ENCODE measurements around the gene NXF1.
"Not testable (repeated sequence)": the region's sequence is repeated elsewhere in the genome, so short reads cannot be mapped to it uniquely, and the experiment has no call there.

The NXF1 gene

GRCh38 chr11:62752994-62753735 lies 52.1 kb downstream of the NXF1 start:
- no peak for DNase-seq (ENCODE audit: low read depth)
- peak overlapping the region; percentile 61 for H3K4me3 ChIP-seq (ENCODE audit: low read depth, low read length)
- no peak for TF ChIP-seq CTCF (IDR thresholded peaks at IDR 0.05; ENCODE audit: insufficient read depth, low read depth, low read length, missing control alignments)

- H3K4me3 ChIP-seq (ENCODE audit: low read depth, low read length): no peak overlapping the region
- no peak for TF ChIP-seq CTCF (IDR thresholded peaks at IDR 0.05; ENCODE audit: insufficient read depth, low read depth, low read length, missing control alignments)
- DNase-seq (ENCODE audit: low read depth): no peak
Measured at GRCh38 chr11:62752177-62752785, 53.0 kb downstream of the NXF1 start.

- not testable (repeated sequence) for H3K4me3 ChIP-seq (ENCODE audit: low read depth, low read length); DNase-seq (ENCODE audit: low read depth)
Measured at GRCh38 chr11:62749931-62750330, 55.3 kb downstream of the NXF1 start.

- TF ChIP-seq CTCF (IDR thresholded peaks at IDR 0.05; ENCODE audit: insufficient read depth, low read depth, low read length, missing control alignments): no peak
- no peak overlapping the region for H3K4me3 ChIP-seq (ENCODE audit: low read depth, low read length)
- no peak for DNase-seq (ENCODE audit: low read depth)
Measured at GRCh38 chr11:62747475-62748160, 57.6 kb downstream of the NXF1 start.
